Measurements from ENCODE around the gene LRRC23. TPM values are rescaled to one million over a fixed set of nuclear protein-coding genes. Genes with fewer than 3 reads are reported as not detected.

LRRC23 gene
- total and polyA plus RNA-seq, 9 of the 15 experiments (the other 6 are each of a cell fraction or from before 2014, with no cell fraction given), result 2.2 to 7.0 (median 3.0) TPM

DNA sequence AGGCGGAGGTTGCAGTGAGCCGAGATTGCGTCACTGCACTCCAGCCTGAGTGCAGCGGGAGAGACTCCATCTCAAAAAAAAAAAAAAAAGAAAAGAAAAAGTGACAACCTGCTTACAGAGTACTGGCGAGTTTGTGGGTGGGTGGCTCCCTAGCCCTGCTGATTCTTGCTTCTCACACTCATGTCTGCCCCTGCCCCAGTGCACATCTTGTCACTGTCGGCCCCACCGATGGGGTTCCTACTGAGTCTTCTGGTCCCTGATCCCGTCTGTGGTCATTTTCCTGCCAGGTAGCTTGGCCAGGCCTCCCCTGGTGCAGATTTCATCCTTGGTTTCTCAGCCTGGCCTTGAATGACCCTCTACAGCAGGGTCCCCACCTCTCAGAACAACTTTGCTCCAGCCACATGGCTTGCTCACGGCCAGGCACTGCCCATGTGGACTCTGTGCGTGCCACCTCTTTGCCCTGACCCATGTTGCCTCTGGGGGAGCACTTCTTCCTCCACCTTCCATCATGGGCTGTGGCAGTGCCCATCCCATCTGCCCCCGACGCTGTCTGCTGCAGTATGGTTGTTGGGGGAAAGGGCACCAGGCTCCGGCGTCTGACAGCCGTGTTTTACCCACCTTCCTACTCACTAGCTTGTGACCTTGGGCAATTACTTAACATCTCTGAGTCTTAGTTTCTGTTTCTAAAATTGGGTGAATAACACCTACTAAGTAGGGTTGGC lies 44.4 kb downstream of the LRRC23 start:
- WGBS (ENCODE audit: insufficient coverage, low coverage, missing lambda C conversion rate), result 74% methylated on average over 13 of the region's 15 CpGs
- no TSS peak for BruUV-seq (replicated peaks)

GRCh38 chr12:6950401-6950801 lies 45.8 kb downstream of the LRRC23 start:
- no peak overlapping the region for H2AFZ ChIP-seq (ENCODE audit: low read depth, low read length)
- in situ Hi-C loops (cut with MboI), result no loop called here
- DNase-seq (ENCODE audit: extremely low read depth in 1 of 4, low spot score in 3 of 4) (peak in 1 of 4 experiments; percentile 36), ATAC-seq (peak; percentile 36), FAIRE-seq (peak; percentile 49)
- H3K4me3 ChIP-seq, result no peak overlapping the region
- ChIA-PET POLR2A (no interaction called here), CTCF (ENCODE audit: low intra/inter-chr PET ratio) (no interaction called here)
- H3K79me2 ChIP-seq (ENCODE audit: control insufficient read depth, insufficient read depth, low read length), result peaks cover 6% of the 10 kb centered on the region
- no peaks in the 10 kb centered on the region for H3K9me3 ChIP-seq (replicated peaks; ENCODE audit: control insufficient read depth, insufficient read depth, low read depth, low read length)
- intact Hi-C loops (cut with micrococcal nuclease), result no loop called here
- H3K27ac ChIP-seq (ENCODE audit: extremely low read depth, low read depth, low read length), result no peak overlapping the region
- H3K4me2 ChIP-seq (ENCODE audit: insufficient read depth, low read length), result no peak overlapping the region
- no peaks in the 10 kb centered on the region for H4K20me1 ChIP-seq (replicated peaks; ENCODE audit: control insufficient read depth, insufficient read depth, low read length)
- 57% methylated on average over 1 of the region's 1 CpG for WGBS (ENCODE audit: insufficient coverage, low coverage, missing lambda C conversion rate)
- no peaks in the 10 kb centered on the region for H3K9me1 ChIP-seq (ENCODE audit: control insufficient read depth, insufficient read depth, low read length)
- H3K36me3 ChIP-seq (ENCODE audit: control insufficient read depth, insufficient read depth, low read length), result peaks cover 4% of the 10 kb centered on the region; the same call in 1 of the 3 replicates
- peaks cover 14 to 62% of the 10 kb centered on the region in 2 experiments for H3K4me1 ChIP-seq (replicated peaks in 1 of 2; ENCODE audit: control insufficient read depth in 2 of 2, insufficient read depth in 2 of 2, low read length in 2 of 2)
- H3K27me3 ChIP-seq (ENCODE audit: control insufficient read depth in 2 of 2, insufficient read depth in 2 of 2, low read length in 2 of 2), result no peaks in the 10 kb centered on the region
- H3K9ac ChIP-seq (ENCODE audit: insufficient read depth in 1 of 2, low read depth in 2 of 2, low read length in 2 of 2), result peak overlapping the region in 1 of 2 experiments; percentile 31; a peak in 1 of 4 replicates
- BruUV-seq (replicated peaks), result no TSS peak
- TF ChIP-seq STAT5B (CRISPR knock-in tag; IDR thresholded peaks at IDR 0.05), result no peak
- TF ChIP-seq TOE1 (IDR thresholded peaks at IDR 0.05; ENCODE audit: borderline replicate concordance), result no peak
- no peak for TF ChIP-seq TOE1 (CRISPR knock-in tag; IDR thresholded peaks at IDR 0.05; ENCODE audit: borderline replicate concordance, low read depth)
- no peak for TF ChIP-seq RBM34 (IDR thresholded peaks at IDR 0.05; ENCODE audit: borderline replicate concordance, insufficient read depth, low read length)
- no peak for TF ChIP-seq BRCA1 (IDR thresholded peaks at IDR 0.05)
- no peak for TF ChIP-seq BRCA1 (CRISPR knock-in tag; IDR thresholded peaks at IDR 0.05)
- no peak for TF ChIP-seq ZNF143 (CRISPR knock-in tag; IDR thresholded peaks at IDR 0.05)
- peak; percentile 73; the same call in 1 of the 2 replicates for TF ChIP-seq NR2C2 (CRISPR knock-in tag; IDR thresholded peaks at IDR 0.05)
- TF ChIP-seq NR2C2 (tag; IDR thresholded peaks at IDR 0.05), result peak; percentile 79
- TF ChIP-seq UBTF (IDR thresholded peaks at IDR 0.05; ENCODE audit: borderline replicate concordance in 1 of 2, low read depth in 2 of 2, low read length in 2 of 2), result no peak
- peak; percentile 34 for TF ChIP-seq ZFX (CRISPR knock-in tag; IDR thresholded peaks at IDR 0.05)

More for the DNA sequence above, 44.4 kb downstream of the LRRC23 start:
- ATAC-seq (no peak), FAIRE-seq (no peak), DNase-seq (ENCODE audit: extremely low read depth in 1 of 4, low spot score in 3 of 4) (no peak)
- H3K9me1 ChIP-seq (ENCODE audit: control insufficient read depth, insufficient read depth, low read length), result no peaks in the 10 kb centered on the region
- POLR2A ChIA-PET, result interaction anchor here (0.8 to 1.5 kb wide), 2 partner anchors 12 to 77 kb away, joined by 3 read pairs; no protein-coding TSS in a partner anchor
- H2AFZ ChIP-seq (ENCODE audit: low read depth, low read length), result no peak overlapping the region
- CTCF ChIA-PET (ENCODE audit: low intra/inter-chr PET ratio), result interaction anchor here (0.7 kb wide), 1 partner anchor 160 kb away, joined by 4 read pairs; the partner anchor contains the start of gene C1RL
- intact Hi-C loops (cut with micrococcal nuclease) (no loop called here), in situ Hi-C loops (cut with MboI) (no loop called here)
- H4K20me1 ChIP-seq (replicated peaks; ENCODE audit: control insufficient read depth, insufficient read depth, low read length), result no peaks in the 10 kb centered on the region
- H3K4me3 ChIP-seq, result no peak overlapping the region
- H3K27ac ChIP-seq (ENCODE audit: extremely low read depth, low read depth, low read length), result no peak overlapping the region
- H3K36me3 ChIP-seq (ENCODE audit: control insufficient read depth, insufficient read depth, low read length), result peaks cover 4% of the 10 kb centered on the region; the same call in 1 of the 3 replicates
- no peaks in the 10 kb centered on the region for H3K27me3 ChIP-seq (ENCODE audit: control insufficient read depth in 2 of 2, insufficient read depth in 2 of 2, low read length in 2 of 2)
- no peaks in the 10 kb centered on the region for H3K9me3 ChIP-seq (replicated peaks; ENCODE audit: control insufficient read depth, insufficient read depth, low read depth, low read length)
- peaks cover 13% of the 10 kb centered on the region for H3K79me2 ChIP-seq (ENCODE audit: control insufficient read depth, insufficient read depth, low read length)
- H3K9ac ChIP-seq (ENCODE audit: insufficient read depth in 1 of 2, low read depth in 2 of 2, low read length in 2 of 2), result peak overlapping the region in 1 of 2 experiments; percentile 32; a peak in 1 of 4 replicates
- peaks cover 19 to 58% of the 10 kb centered on the region in 2 experiments for H3K4me1 ChIP-seq (replicated peaks in 1 of 2; ENCODE audit: control insufficient read depth in 2 of 2, insufficient read depth in 2 of 2, low read length in 2 of 2)
- TF ChIP-seq RAD21 (CRISPR knock-in tag; conservative IDR thresholded peaks at IDR 0.05 in 1 of 2, IDR thresholded peaks at IDR 0.05 in 1 of 2) (no peak), CEBPG (CRISPR knock-in tag; IDR thresholded peaks at IDR 0.05) (no peak), CEBPG (tag; conservative IDR thresholded peaks at IDR 0.05 in 1 of 2, IDR thresholded peaks at IDR 0.05 in 1 of 2) (no peak), BACH1 (tag; IDR thresholded peaks at IDR 0.05) (no peak), GABPB2 (CRISPR knock-in tag; conservative IDR thresholded peaks at IDR 0.05) (no peak), PML (IDR thresholded peaks at IDR 0.05; ENCODE audit: low read length) (no peak)
- no peak overlapping the region for H3K4me2 ChIP-seq (ENCODE audit: insufficient read depth, low read length)
